ENCODE measurements around the gene PCDHGA9. TPM values are rescaled to one million over a fixed set of nuclear protein-coding genes. Genes with fewer than 3 reads are reported as not detected.
A peak's percentile ranks its signal among the peaks of the same experiment; 100 is the strongest.

Gene PCDHGA9
- total RNA-seq (2014; rRNA removed): 1.9 and 2.9 TPM in 2 replicates
- Bru-seq, nascent RNA: percentile 75 among the genes with signal in this experiment
- percentile 79 among the genes with signal in this experiment for BruChase-seq, experiment 1, labeled RNA remaining after a 6-hour chase
- percentile 91 among the genes with signal in this experiment for BruChase-seq, experiment 2, labeled RNA remaining after a 2-hour chase
- long read RNA-seq: 0 reads

DNA sequence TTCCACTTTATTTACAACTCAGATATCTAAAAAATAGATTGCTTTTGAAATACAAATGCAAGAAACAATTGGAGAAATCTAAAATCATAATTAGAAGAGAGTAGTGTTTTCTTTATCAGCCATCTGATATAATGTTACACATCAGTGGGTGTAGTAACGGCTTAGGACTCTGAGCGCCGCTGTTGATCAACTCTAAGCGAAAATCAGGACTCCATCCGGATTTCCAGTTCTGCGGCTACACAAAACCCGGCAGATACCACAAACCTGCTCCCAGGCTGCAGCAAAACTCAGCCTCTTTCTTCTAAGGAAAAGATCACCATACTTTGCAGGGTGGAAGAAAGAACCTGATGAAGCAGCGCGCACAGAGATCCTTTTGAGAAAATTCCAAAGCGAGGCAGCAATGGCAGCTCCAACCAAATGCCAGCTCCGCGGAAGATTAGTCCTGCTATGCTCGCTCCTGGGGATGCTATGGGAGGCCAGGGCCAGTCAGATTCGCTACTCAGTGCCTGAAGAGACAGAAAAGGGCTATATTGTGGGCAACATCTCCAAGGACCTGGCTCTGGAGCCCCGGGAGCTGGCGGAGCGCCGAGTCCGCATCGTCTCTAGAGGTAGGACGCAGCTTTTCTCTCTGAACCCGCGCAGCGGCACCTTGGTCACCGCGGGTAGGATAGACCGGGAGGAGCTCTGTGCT is at the start of gene PCDHGA9:
TSS of gene PCDHGA9 (plus strand) at position 226 of the 691 bp plus-strand sequence. CDS start at position 401, 175 bp downstream.
- no peaks in the 10 kb centered on the region for H3F3A ChIP-seq (ENCODE audit: low read length, unreplicated experiment)
- H3K9ac ChIP-seq (ENCODE audit: low read length): no peak within 1 kb of the TSS
- no peaks in the 10 kb centered on the region for H3K27me3 ChIP-seq (ENCODE audit: low read length)
- no peak for TF ChIP-seq EZH2 (IDR thresholded peaks at IDR 0.05; ENCODE audit: low read length, unreplicated experiment)
- TF ChIP-seq, protein P1, sequence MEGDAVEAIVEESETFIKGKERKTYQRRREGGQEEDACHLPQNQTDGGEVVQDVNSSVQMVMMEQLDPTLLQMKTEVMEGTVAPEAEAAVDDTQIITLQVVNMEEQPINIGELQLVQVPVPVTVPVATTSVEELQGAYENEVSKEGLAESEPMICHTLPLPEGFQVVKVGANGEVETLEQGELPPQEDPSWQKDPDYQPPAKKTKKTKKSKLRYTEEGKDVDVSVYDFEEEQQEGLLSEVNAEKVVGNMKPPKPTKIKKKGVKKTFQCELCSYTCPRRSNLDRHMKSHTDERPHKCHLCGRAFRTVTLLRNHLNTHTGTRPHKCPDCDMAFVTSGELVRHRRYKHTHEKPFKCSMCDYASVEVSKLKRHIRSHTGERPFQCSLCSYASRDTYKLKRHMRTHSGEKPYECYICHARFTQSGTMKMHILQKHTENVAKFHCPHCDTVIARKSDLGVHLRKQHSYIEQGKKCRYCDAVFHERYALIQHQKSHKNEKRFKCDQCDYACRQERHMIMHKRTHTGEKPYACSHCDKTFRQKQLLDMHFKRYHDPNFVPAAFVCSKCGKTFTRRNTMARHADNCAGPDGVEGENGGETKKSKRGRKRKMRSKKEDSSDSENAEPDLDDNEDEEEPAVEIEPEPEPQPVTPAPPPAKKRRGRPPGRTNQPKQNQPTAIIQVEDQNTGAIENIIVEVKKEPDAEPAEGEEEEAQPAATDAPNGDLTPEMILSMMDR (conservative IDR thresholded peaks at IDR 0.05; ENCODE audit: low read depth, low read length): no peak
- TF ChIP-seq EZH2phosphoT487 (IDR thresholded peaks at IDR 0.05; ENCODE audit: borderline replicate concordance, low read length): no peak
- H4K20me1 ChIP-seq (ENCODE audit: low read length): no peaks in the 10 kb centered on the region
- H3K36me3 ChIP-seq (ENCODE audit: low read depth, low read length): peaks cover 9% of the 10 kb centered on the region; the same call in 1 of the 2 replicates
- intact Hi-C loops (cut with micrococcal nuclease): no loop called here
- peaks cover 14% of the 10 kb centered on the region; the same call in 1 of the 2 replicates for H3K9me3 ChIP-seq (ENCODE audit: low read length)
- no peak within 1 kb of the TSS for H3K4me3 ChIP-seq (ENCODE audit: low read length)
- no peaks in the 10 kb centered on the region for H3K9me2 ChIP-seq (replicated peaks; ENCODE audit: low read length)
- DNase-seq (no peak), ATAC-seq (no peak)
- H3K79me2 ChIP-seq (ENCODE audit: low read length): no peaks in the 10 kb centered on the region
- no peak within 1 kb of the TSS for H2AFZ ChIP-seq (ENCODE audit: low read length)
- ChIA-PET CTCF (no interaction called here), POLR2A (ENCODE audit: unreplicated experiment) (no interaction called here)
- no peak within 1 kb of the TSS for H3K4me2 ChIP-seq (ENCODE audit: low read length)
- BruUV-seq (replicated peaks): no TSS peak
- no peak within 1 kb of the TSS for H3K27ac ChIP-seq (ENCODE audit: low read length)
- H3K4me1 ChIP-seq (ENCODE audit: insufficient read depth, low read length): no peaks in the 10 kb centered on the region

DNA sequence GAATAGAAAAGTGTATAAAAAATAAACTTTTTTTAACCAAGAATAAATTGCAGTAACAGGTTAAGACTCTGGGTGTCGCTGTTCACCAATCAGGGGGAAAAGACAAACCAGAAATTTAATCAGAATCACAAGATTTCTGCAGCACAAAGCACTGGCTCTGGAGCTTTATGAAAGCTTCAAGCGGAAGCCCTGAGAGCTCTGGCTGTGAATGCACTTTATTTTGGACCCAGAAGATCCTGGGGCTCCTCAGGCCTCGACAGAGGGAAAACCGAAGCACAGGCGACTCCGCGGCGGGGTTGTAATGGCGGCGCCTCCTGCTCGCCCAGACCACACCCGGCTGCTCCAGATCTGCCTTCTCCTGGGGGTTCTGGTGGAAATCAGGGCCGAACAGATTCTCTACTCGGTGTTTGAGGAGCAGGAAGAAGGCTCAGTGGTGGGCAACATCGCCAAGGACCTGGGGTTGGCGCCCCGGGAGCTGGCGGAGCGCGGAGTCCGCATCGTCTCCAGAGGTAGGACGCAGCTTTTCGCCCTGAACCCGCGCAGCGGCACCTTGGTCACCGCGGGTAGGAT is 47.6 kb upstream of the PCDHGA9 start, which contains the start of gene PCDHGA4:
TSS of gene PCDHGA4 (plus strand) at position 122 of the 570 bp plus-strand sequence. CDS start at position 209, 87 bp downstream.
- Histone ChIP-seq H3F3A (ENCODE audit: low read length, unreplicated experiment) (no peaks in the 10 kb centered on the region), H3K4me1 (ENCODE audit: insufficient read depth, low read length) (no peaks in the 10 kb centered on the region), H3K27ac (ENCODE audit: low read length) (no peak within 1 kb of the TSS), H3K9ac (ENCODE audit: low read length) (no peak within 1 kb of the TSS), H3K4me2 (ENCODE audit: low read length) (no peak within 1 kb of the TSS), H3K9me2 (replicated peaks; ENCODE audit: low read length) (no peaks in the 10 kb centered on the region), H3K27me3 (ENCODE audit: low read length) (no peaks in the 10 kb centered on the region), H3K9me3 (ENCODE audit: low read length) (no peaks in the 10 kb centered on the region), H3K79me2 (ENCODE audit: low read length) (no peaks in the 10 kb centered on the region), H3K36me3 (ENCODE audit: low read depth, low read length) (no peaks in the 10 kb centered on the region), H2AFZ (ENCODE audit: low read length) (no peak within 1 kb of the TSS), H3K4me3 (ENCODE audit: low read length) (no peak within 1 kb of the TSS), H4K20me1 (ENCODE audit: low read length) (no peaks in the 10 kb centered on the region)
- ATAC-seq (no peak), DNase-seq (no peak)
- intact Hi-C loops (cut with micrococcal nuclease): no loop called here
- ChIA-PET CTCF (no interaction called here), POLR2A (ENCODE audit: unreplicated experiment) (no interaction called here)
- no TSS peak for BruUV-seq (replicated peaks)
- TF ChIP-seq, protein P1 (conservative IDR thresholded peaks at IDR 0.05; ENCODE audit: low read depth, low read length): peak; percentile 41
- no peak for TF ChIP-seq EZH2 (IDR thresholded peaks at IDR 0.05; ENCODE audit: low read length, unreplicated experiment)
- no peak for TF ChIP-seq EZH2phosphoT487 (IDR thresholded peaks at IDR 0.05; ENCODE audit: borderline replicate concordance, low read length)

Measured in PC-3 (cell line).